Thoracic aorta (tissue), 2 donors: ENCODE results near the gene LDLRAD4. TPM values are rescaled to one million over a fixed set of nuclear protein-coding genes. Genes with fewer than 3 reads are reported as not detected.

ENCODE experiments used
- ATAC-seq: fragments of 150-250 bp; one replicate; pipeline ENCODE4 v1.8.0; 2017; ENCODE audit warnings: low read depth; ENCODE audit not compliant: insufficient number of reproducible peaks, low FRiP score
- DNase-seq: peaks from one replicate; pipeline ENCODE4 v3.0.0-alpha.2; 2020; ENCODE audit warnings: low spot score
- H3K27ac ChIP-seq, 2 donors: fragments of 200-600 bp; sonication (generic); 1 replicate in 1 of 2; 2 replicates in 1 of 2; pipeline ENCODE4 v1.5.1; 2016; ENCODE audit warnings: mild to moderate bottlenecking in 2 of 2, moderate library complexity in 2 of 2
- H3K27me3 ChIP-seq: fragments of 200-600 bp; sonication (generic); replicated peaks from 2 replicates; pipeline ENCODE4 v1.6.0; 2016; ENCODE audit warnings: mild to moderate bottlenecking; ENCODE audit not compliant: insufficient read depth
- H3K36me3 ChIP-seq: fragments of 200-600 bp; sonication (generic); one replicate; pipeline ENCODE4 v1.5.1; 2016
- H3K4me1 ChIP-seq, 2 donors: fragments of 200-600 bp; sonication (generic); 1 replicate in 1 of 2; 2 replicates in 1 of 2; pipeline versions ENCODE4 v1.5.1 to v1.6.0; 2016; ENCODE audit warnings: low read depth in 2 of 2, mild to moderate bottlenecking in 1 of 2; ENCODE audit not compliant: control insufficient read depth in 1 of 2
- H3K4me3 ChIP-seq: fragments of 200-600 bp; sonication (generic); 2 replicates; pipeline ENCODE4 v1.5.1; 2016; ENCODE audit warnings: mild to moderate bottlenecking
- H3K9me3 ChIP-seq: fragments of 200-600 bp; sonication (generic); 2 replicates; pipeline ENCODE4 v1.5.1; 2016
- CTCF ChIP-seq: fragments of 200-600 bp; sonication (generic); IDR thresholded peaks from one replicate; pipeline ENCODE4 v1.5.1; 2019; ENCODE audit warnings: antibody characterized with exemption
- total RNA-seq, 2 donors: library from RNA; depleted of rRNA; stranded (reverse); fragments of >200 nt; gene quantifications; one replicate each; pipeline versions ENCODE4 v1.1.0 to v1.2.3, GENCODE V29; 2016

Gene LDLRAD4
- total RNA-seq, 2 donors from 2014 or later, result 98.4 to 135 TPM

- no peaks in the 10 kb centered on the region for H3K36me3 ChIP-seq
- DNase-seq (no peak), ATAC-seq (no peak)
- no peaks in the 10 kb centered on the region for H3K9me3 ChIP-seq
- H3K4me1 ChIP-seq, result peaks cover 11 to 12% of the 10 kb centered on the region in 2 donors
- H3K27me3 ChIP-seq, result no peaks in the 10 kb centered on the region
- no peak overlapping the region for H3K4me3 ChIP-seq
- H3K27ac ChIP-seq, result no peak overlapping the region
- TF ChIP-seq CTCF, result no peak
These were observed 313.2 kb downstream of the LDLRAD4 start for GRCh38 chr18:13531681-13532325.

GRCh38 chr18:13532406-13533075 is 314.0 kb downstream of the LDLRAD4 start:
- H3K4me1 ChIP-seq, result peaks cover 11 to 12% of the 10 kb centered on the region in 2 donors
- DNase-seq (no peak), ATAC-seq (no peak)
- no peak overlapping the region for H3K4me3 ChIP-seq
- no peaks in the 10 kb centered on the region for H3K36me3 ChIP-seq
- no peak overlapping the region for H3K27ac ChIP-seq
- TF ChIP-seq CTCF, result no peak
- no peaks in the 10 kb centered on the region for H3K27me3 ChIP-seq
- H3K9me3 ChIP-seq, result no peaks in the 10 kb centered on the region

- no peak for ATAC-seq
- peaks cover 21 to 28% of the 10 kb centered on the region in 2 donors for H3K4me1 ChIP-seq
- no peak overlapping the region for H3K4me3 ChIP-seq
- H3K27ac ChIP-seq, result no peak overlapping the region
- no peaks in the 10 kb centered on the region for H3K36me3 ChIP-seq
- TF ChIP-seq CTCF, result no peak
- no peak for DNase-seq
- H3K9me3 ChIP-seq, result no peaks in the 10 kb centered on the region
- H3K27me3 ChIP-seq, result no peaks in the 10 kb centered on the region
These were observed 316.1 kb downstream of the LDLRAD4 start for GRCh38 chr18:13534631-13535030.

GRCh38 chr18:13536578-13536977 is 318.0 kb downstream of the LDLRAD4 start:
- peaks cover 19 to 36% of the 10 kb centered on the region in 2 donors for H3K4me1 ChIP-seq
- no peaks in the 10 kb centered on the region for H3K27me3 ChIP-seq
- DNase-seq (no peak), ATAC-seq (no peak)
- no peak for TF ChIP-seq CTCF
- no peak overlapping the region for H3K27ac ChIP-seq
- H3K36me3 ChIP-seq, result no peaks in the 10 kb centered on the region
- H3K9me3 ChIP-seq, result no peaks in the 10 kb centered on the region
- no peak overlapping the region for H3K4me3 ChIP-seq

GRCh38 chr18:13537022-13537780 is 318.6 kb downstream of the LDLRAD4 start:
- Histone ChIP-seq H3K36me3 (no peaks in the 10 kb centered on the region), H3K27me3 (no peaks in the 10 kb centered on the region), H3K4me1 (peaks cover 19 to 36% of the 10 kb centered on the region in 2 donors), H3K4me3 (no peak overlapping the region), H3K27ac (no peak overlapping the region), H3K9me3 (no peaks in the 10 kb centered on the region)
- ATAC-seq (no peak), DNase-seq (no peak)
- no peak for TF ChIP-seq CTCF
